Lower lobe of right lung (tissue), 2 donors: Measurements from ENCODE around the gene ZNF316. TPM values are rescaled to one million over a fixed set of nuclear protein-coding genes. Genes with fewer than 3 reads are reported as not detected.
"Not testable (repeated sequence)": the region's sequence is repeated elsewhere in the genome, so short reads cannot be mapped to it uniquely, and the experiment has no call there.

ENCODE experiments used
- ATAC-seq, 2 donors: fragments of 200-7000 bp; cut with Tn5 transposase; one replicate each; pipeline ENCODE4 v1.9.1; 2020 to 2022; ENCODE audit warnings: mild to moderate bottlenecking in 2 of 2, moderate library complexity in 2 of 2
- DNase-seq: peaks from one replicate; pipeline ENCODE4 v3.0.0-alpha.2; 2020
- H3K27ac ChIP-seq: fragments of 200-600 bp; one replicate; pipeline ENCODE4 v1.8.0; 2022
- H3K27me3 ChIP-seq: fragments of 200-600 bp; one replicate; pipeline ENCODE4 v1.8.0; 2022; ENCODE audit warnings: low read depth
- H3K36me3 ChIP-seq: fragments of 200-600 bp; one replicate; pipeline ENCODE4 v1.8.0; 2022; ENCODE audit warnings: mild to moderate bottlenecking
- H3K4me1 ChIP-seq: fragments of 200-600 bp; one replicate; pipeline ENCODE4 v1.8.0; 2022
- H3K4me3 ChIP-seq: fragments of 200-600 bp; one replicate; pipeline ENCODE4 v1.8.0; 2022; ENCODE audit warnings: mild to moderate bottlenecking
- H3K9me3 ChIP-seq: fragments of 200-600 bp; one replicate; pipeline ENCODE4 v1.8.0; 2022
- CTCF ChIP-seq: fragments of 200-600 bp; IDR thresholded peaks from one replicate; pipeline ENCODE4 v1.8.0; 2022; ENCODE audit warnings: antibody characterized with exemption, mild to moderate bottlenecking
- intact Hi-C: fragments of 100-400 bp; cut with DNase I; formaldehyde crosslinking; loops from one replicate; pipeline ENCODE4 v1.11.0; 2022
- total RNA-seq: library from RNA; stranded (reverse); fragmentation: NEBNext Ultra II Directional; extraction: Animal tissue kit (Norgen Biotek cat#: 25700); gene quantifications from one replicate; pipeline ENCODE4 v1.2.1, GENCODE V29; 2021
- donor health status: DM: no; HTN: yes; CAD: no; lungs with severe emphysema.

The ZNF316 gene
- total RNA-seq, 1 donor from 2014 or later = 43.2 TPM

GRCh38 chr7:6658618-6659345, 21.7 kb downstream of the ZNF316 start:
- Histone ChIP-seq H3K36me3 (peaks cover 17% of the 10 kb centered on the region), H3K9me3 (no peaks in the 10 kb centered on the region), H3K4me1 (no peaks in the 10 kb centered on the region), H3K4me3 (no peak overlapping the region), H3K27ac (no peak overlapping the region), H3K27me3 (peaks cover under 1% of the 10 kb centered on the region)
- TF ChIP-seq CTCF = no peak
- ATAC-seq = no peak
- no peak for DNase-seq
- intact Hi-C loops = no loop called here

GRCh38 chr7:6670851-6671250, 33.7 kb downstream of the ZNF316 start:
- H3K36me3 ChIP-seq, intact Hi-C loops, H3K4me1 ChIP-seq, H3K27ac ChIP-seq, H3K27me3 ChIP-seq, H3K4me3 ChIP-seq, DNase-seq, ATAC-seq: not testable (repeated sequence)
- peaks cover 47% of the 10 kb centered on the region for H3K9me3 ChIP-seq

GRCh38 chr7:6675807-6676405, 38.8 kb downstream of the ZNF316 start:
- TF ChIP-seq CTCF = no peak
- peaks cover 85% of the 10 kb centered on the region for H3K9me3 ChIP-seq
- no peak for DNase-seq
- no peaks in the 10 kb centered on the region for H3K27me3 ChIP-seq
- ATAC-seq = no peak
- no peaks in the 10 kb centered on the region for H3K4me1 ChIP-seq
- intact Hi-C loops = no loop called here
- H3K27ac ChIP-seq = no peak overlapping the region
- no peaks in the 10 kb centered on the region for H3K36me3 ChIP-seq
- H3K4me3 ChIP-seq = no peak overlapping the region

- Histone ChIP-seq H3K27me3 (no peaks in the 10 kb centered on the region), H3K4me3 (no peak overlapping the region), H3K36me3 (no peaks in the 10 kb centered on the region), H3K9me3 (peaks cover 99% of the 10 kb centered on the region), H3K4me1 (no peaks in the 10 kb centered on the region), H3K27ac (no peak overlapping the region)
- no peak for TF ChIP-seq CTCF
- ATAC-seq (no peak), DNase-seq (no peak)
- intact Hi-C loops = no loop called here
These were observed 43.0 kb downstream of the ZNF316 start for GRCh38 chr7:6680146-6680545.

- peaks cover 76% of the 10 kb centered on the region for H3K36me3 ChIP-seq
- TF ChIP-seq CTCF = no peak
These were observed 54.0 kb downstream of the ZNF316 start for GRCh38 chr7:6691103-6691502.

GRCh38 chr7:6691609-6692106, 54.5 kb downstream of the ZNF316 start:
- H3K4me3 ChIP-seq = no peak overlapping the region
- ATAC-seq (no peak), DNase-seq (no peak)
- peaks cover 94% of the 10 kb centered on the region for H3K9me3 ChIP-seq
- peaks cover 82% of the 10 kb centered on the region for H3K36me3 ChIP-seq
- TF ChIP-seq CTCF = no peak
- H3K27ac ChIP-seq = no peak overlapping the region
- intact Hi-C loops = no loop called here
- H3K27me3 ChIP-seq = no peaks in the 10 kb centered on the region
- H3K4me1 ChIP-seq = no peaks in the 10 kb centered on the region

More at GRCh38 chr7:6691103-6691502, 54.0 kb downstream of the ZNF316 start:
- intact Hi-C loops = no loop called here
- Histone ChIP-seq H3K9me3 (peaks cover 94% of the 10 kb centered on the region), H3K4me1 (no peaks in the 10 kb centered on the region), H3K27ac (no peak overlapping the region), H3K4me3 (no peak overlapping the region), H3K27me3 (no peaks in the 10 kb centered on the region)
- DNase-seq (no peak), ATAC-seq (no peak)
